ENCODE results near the gene SNCA.

The SNCA gene

DNA sequence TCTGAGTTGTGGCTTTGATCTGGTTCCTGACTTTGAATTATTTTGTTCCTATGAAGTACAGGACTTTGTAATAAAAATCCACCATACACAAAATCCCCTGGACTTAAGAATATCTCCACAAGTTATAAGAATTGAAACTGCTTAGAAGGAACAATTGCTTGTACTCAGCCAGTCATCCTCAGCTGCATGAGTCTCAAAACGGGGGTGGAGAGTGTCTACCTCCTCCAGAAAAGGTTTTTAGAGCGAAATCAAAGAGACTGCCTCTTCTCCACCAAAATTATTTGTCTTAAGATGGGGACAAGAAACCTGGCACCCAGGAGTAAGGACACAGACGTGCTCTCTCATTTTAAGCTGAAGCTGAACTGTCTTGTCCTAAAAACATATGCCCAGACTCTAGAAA, 74.7 kb downstream of the SNCA start:
- DNase-seq (ENCODE audit: low read depth): no peak
- TF ChIP-seq, protein P1, sequence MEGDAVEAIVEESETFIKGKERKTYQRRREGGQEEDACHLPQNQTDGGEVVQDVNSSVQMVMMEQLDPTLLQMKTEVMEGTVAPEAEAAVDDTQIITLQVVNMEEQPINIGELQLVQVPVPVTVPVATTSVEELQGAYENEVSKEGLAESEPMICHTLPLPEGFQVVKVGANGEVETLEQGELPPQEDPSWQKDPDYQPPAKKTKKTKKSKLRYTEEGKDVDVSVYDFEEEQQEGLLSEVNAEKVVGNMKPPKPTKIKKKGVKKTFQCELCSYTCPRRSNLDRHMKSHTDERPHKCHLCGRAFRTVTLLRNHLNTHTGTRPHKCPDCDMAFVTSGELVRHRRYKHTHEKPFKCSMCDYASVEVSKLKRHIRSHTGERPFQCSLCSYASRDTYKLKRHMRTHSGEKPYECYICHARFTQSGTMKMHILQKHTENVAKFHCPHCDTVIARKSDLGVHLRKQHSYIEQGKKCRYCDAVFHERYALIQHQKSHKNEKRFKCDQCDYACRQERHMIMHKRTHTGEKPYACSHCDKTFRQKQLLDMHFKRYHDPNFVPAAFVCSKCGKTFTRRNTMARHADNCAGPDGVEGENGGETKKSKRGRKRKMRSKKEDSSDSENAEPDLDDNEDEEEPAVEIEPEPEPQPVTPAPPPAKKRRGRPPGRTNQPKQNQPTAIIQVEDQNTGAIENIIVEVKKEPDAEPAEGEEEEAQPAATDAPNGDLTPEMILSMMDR (IDR thresholded peaks at IDR 0.05; ENCODE audit: insufficient read depth, low read depth, low read length, missing control alignments): no peak

DNA sequence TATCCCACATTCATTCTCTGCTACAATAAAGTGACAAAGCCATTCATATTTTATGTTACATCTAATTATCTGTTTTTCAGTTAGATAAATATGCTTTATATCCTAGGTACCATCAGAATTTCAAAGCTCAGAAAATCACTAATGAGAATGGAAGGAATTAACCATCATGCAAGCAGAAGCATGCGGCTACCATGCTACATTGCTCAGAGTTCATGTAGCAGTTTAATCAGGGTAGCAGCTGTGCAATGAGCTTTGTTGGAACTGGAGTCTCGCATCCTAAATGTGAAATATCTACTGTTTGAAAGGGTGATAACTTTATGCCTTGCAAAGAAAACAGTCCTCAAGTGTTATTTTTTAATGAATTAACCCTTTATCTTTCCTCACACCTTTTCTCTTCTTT, 77.5 kb downstream of the SNCA start:
- H3K4me3 ChIP-seq (ENCODE audit: low read length): no peak overlapping the region
- DNase-seq (ENCODE audit: low read depth): no peak
- TF ChIP-seq, protein P1 (IDR thresholded peaks at IDR 0.05; ENCODE audit: insufficient read depth, low read depth, low read length, missing control alignments): no peak

More for the DNA sequence above, 74.7 kb downstream of the SNCA start:
- no peak overlapping the region for H3K4me3 ChIP-seq (ENCODE audit: low read length)

DNA sequence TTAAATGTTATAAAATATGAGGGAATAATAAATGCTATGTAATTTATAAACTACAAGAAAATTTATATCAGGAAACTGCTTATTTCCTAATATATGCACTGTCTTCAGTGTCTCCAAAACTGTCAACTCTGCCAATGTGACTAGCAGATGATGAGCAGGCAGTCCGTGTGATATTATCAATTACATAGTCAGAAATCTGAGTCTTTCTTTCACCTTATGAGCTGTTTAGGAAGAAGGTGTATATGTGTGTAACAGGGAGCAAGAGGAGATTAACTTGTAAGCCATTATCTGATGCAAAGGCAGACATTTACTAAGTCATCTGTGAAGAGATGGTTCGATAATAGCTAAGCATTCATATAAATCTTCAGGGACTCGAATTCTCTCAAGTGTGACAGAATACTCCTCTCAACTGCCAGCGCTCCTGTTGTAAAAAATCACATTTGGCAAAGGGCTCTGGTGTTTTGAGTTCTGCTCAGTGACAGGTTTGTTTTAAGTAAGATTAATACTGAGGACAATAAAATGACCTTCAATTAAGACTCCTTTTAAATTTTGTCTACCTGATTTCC, 79.7 kb downstream of the SNCA start:
- no peak for DNase-seq (ENCODE audit: low read depth)
- H3K4me3 ChIP-seq (ENCODE audit: low read length): no peak overlapping the region
- TF ChIP-seq, protein P1 (IDR thresholded peaks at IDR 0.05; ENCODE audit: insufficient read depth, low read depth, low read length, missing control alignments): no peak

DNA sequence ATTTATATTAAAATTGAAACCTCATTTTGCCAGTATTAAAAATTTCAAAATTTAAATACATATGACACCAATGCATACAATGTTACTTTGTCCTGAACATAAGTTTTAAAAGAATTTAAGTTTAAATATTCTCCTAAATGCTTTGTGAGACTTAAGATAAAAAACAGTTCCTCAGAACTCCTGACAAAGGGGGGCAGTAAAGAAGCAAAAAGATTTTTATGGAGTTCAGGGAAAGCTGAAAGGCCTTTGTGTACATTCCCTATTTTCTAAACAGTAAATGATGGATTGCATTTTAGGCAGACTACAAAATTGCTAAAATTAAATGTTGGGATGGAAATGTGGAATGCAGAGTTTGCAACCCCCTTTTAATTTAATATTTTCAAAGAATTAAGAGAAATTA, 81.7 kb downstream of the SNCA start:
- DNase-seq (ENCODE audit: low read depth): no peak
- TF ChIP-seq, protein P1 (IDR thresholded peaks at IDR 0.05; ENCODE audit: insufficient read depth, low read depth, low read length, missing control alignments): no peak
- no peak overlapping the region for H3K4me3 ChIP-seq (ENCODE audit: low read length)

DNA sequence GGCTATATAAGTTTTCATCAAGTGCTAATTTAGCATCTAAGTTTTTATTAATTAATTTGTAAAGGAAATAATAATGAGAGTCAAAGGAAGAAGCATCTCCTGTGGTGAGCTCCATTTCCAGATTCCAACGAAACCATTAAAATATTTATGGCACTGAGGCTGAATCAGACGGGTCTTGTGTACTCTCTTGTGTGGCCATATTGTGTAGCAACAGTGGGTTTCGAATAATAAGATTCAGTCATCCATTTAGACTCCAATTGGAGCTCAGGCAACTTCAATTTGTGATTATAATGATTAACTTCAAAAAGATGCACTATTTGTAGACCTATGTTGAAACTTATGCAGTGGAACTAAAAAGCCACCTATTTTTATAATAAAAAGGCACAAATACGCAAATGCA, 82.4 kb downstream of the SNCA start:
- no peak overlapping the region for H3K4me3 ChIP-seq (ENCODE audit: low read length)
- TF ChIP-seq, protein P1 (IDR thresholded peaks at IDR 0.05; ENCODE audit: insufficient read depth, low read depth, low read length, missing control alignments): no peak
- DNase-seq (ENCODE audit: low read depth): peak; percentile 2

DNA sequence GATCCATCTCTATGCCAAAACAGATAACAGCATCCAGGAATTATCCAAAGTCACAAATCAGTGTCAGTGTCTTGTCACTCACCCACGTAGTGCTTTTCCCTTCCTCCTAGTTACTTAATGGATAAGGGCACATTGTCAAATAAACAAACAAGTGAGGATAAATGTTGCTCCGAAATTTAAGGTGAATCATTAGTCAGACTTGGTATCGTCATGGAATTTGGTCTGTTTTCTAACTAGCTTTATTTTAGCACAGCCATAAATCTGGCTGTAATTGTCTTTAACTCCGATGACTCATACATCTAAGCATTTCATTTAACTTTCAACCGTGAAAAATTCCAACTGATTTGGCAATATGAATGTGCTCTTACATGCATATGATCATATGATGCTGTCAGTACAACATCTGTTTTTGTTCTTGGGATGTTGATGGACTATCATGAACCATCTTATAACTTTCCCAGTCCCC, 83.3 kb downstream of the SNCA start:
- peak; percentile 96 for DNase-seq (ENCODE audit: low read depth)
- TF ChIP-seq, protein P1 (IDR thresholded peaks at IDR 0.05; ENCODE audit: insufficient read depth, low read depth, low read length, missing control alignments): no peak
- no peak overlapping the region for H3K4me3 ChIP-seq (ENCODE audit: low read length)

DNA sequence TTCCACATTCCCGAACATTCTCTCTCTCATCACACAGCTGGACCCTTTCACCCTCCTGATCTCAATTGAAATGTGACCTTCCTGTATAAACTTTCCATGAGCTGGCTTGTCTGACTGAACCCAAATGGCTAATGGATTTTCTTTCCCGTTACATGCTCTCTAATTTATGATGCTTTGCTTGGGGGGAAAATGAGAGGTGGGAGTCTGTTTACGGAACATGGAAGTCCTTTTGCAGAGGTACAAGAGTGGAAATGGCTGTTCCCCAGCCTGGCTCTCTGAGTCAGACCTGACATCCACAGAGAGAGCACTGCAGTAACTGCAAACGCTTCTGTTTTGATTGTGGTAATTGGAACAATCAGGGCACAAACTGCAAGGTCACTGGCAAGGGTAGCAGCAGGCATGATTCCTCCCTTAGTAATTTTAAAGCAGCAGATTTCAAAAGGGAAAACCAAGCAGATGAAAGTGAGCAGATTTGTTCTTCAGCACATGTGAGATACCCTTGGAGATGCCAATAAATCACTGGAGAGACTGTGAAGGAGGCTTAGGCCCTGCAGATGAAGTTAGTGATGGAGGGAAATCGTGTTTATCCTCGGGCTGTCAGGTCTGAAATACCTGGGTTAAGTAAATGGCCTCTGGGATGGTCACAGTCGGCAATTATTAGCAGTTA, 83.9 kb downstream of the SNCA start:
- TF ChIP-seq, protein P1 (IDR thresholded peaks at IDR 0.05; ENCODE audit: insufficient read depth, low read depth, low read length, missing control alignments): no peak
- H3K4me3 ChIP-seq (ENCODE audit: low read length): no peak overlapping the region
- peak; percentile 73 for DNase-seq (ENCODE audit: low read depth)
